Sigmoid colon (tissue), 3 donors: ENCODE data around the gene KRTAP4-3.

Experiments used
- CTCF ChIP-seq, 4 experiments: fragments of 450-650 bp in 3 of 4; fragments of 200-600 bp in 1 of 4; IDR thresholded peaks; one replicate each; pipeline ENCODE4 v1.5.1; 2016 to 2019; ENCODE audit warnings: antibody characterized with exemption in 4 of 4, mild to moderate bottlenecking in 3 of 4, moderate library complexity in 2 of 4
- POLR2A ChIP-seq, 2 donors: fragments of 450-650 bp; IDR thresholded peaks; one replicate each; pipeline ENCODE4 v1.6.1; 2016; ENCODE audit warnings: antibody characterized with exemption in 2 of 2, mild to moderate bottlenecking in 2 of 2, moderate library complexity in 2 of 2

- TF ChIP-seq POLR2A (IDR thresholded peaks at IDR 0.05) (no peak), CTCF (IDR thresholded peaks at IDR 0.05) (no peak)
These were observed 22.8 kb downstream of the KRTAP4-3 start for GRCh38 chr17:41145261-41145660.
